ENCODE measurements around the gene PDLIM1. TPM values are rescaled to one million over a fixed set of nuclear protein-coding genes. Genes with fewer than 3 reads are reported as not detected.
A peak's percentile ranks its signal among the peaks of the same experiment; 100 is the strongest.

The PDLIM1 gene
- total and polyA plus RNA-seq, 9 of the 15 experiments (the other 6 are each of a cell fraction or from before 2014, with no cell fraction given): 19.8 to 164 (median 39.1) TPM

GRCh38 chr10:95290461-95291364, at the start of gene PDLIM1 (continued):
- TF ChIP-seq MGA (IDR thresholded peaks at IDR 0.05) (peak; percentile 90), SAFB (IDR thresholded peaks at IDR 0.05; ENCODE audit: borderline replicate concordance, low read depth, low read length) (peak; percentile 34; the same call in 1 of the 2 replicates), CREB5 (CRISPR knock-in tag; IDR thresholded peaks at IDR 0.05) (no peak), ATF6 (CRISPR knock-in tag; IDR thresholded peaks at IDR 0.05) (no peak), SMAD1 (IDR thresholded peaks at IDR 0.05; ENCODE audit: low read depth, low read length, partially characterized antibody) (no peak), CBX3 (IDR thresholded peaks at IDR 0.05; ENCODE audit: borderline replicate concordance in 1 of 2, low read length in 2 of 2) (no peak), MECOM (CRISPR knock-in tag; IDR thresholded peaks at IDR 0.05) (no peak), KLF13 (tag; IDR thresholded peaks at IDR 0.05; ENCODE audit: borderline replicate concordance, low read depth) (no peak), TFAP4 (CRISPR knock-in tag; IDR thresholded peaks at IDR 0.05; ENCODE audit: borderline replicate concordance) (peak; percentile 73; the same call in 1 of the 2 replicates)

Measured in K562 (cell line).